Caco-2 (cell line): ENCODE measurements around the gene GPAM. TPM values are rescaled to one million over a fixed set of nuclear protein-coding genes. Genes with fewer than 3 reads are reported as not detected.
"Not testable (repeated sequence)": the region's sequence is repeated elsewhere in the genome, so short reads cannot be mapped to it uniquely, and the experiment has no call there.

Experiments
- BruUV-seq: library from RNA; stranded (reverse); fragments of 400-500 nt; replicated peaks from 2 replicates; lab custom pipeline; 2021; lab: Mats Ljungman, UMichigan
- CTCF ChIA-PET: fragments of 300-600 bp; sonication (Branson Sonifier 250); formaldehyde crosslinking; loops from one replicate; lab custom pipeline; 2022; ENCODE audit warnings: antibody characterized with exemption; lab: Charles Lee
- POLR2A ChIA-PET: fragments of 300-600 bp; sonication (Branson Sonifier 250); formaldehyde crosslinking; loops from one replicate; lab custom pipeline; 2022; ENCODE audit warnings: antibody characterized with exemption; lab: Charles Lee
- DNase-seq, 2 experiments: peaks; one replicate each; pipeline versions ENCODE4 v3.0.0 to v3.0.0-alpha.2; 2020 to 2022
- H3K27me3 ChIP-seq: replicated peaks from 2 replicates; pipeline ENCODE4 v1.6.0; 2011; ENCODE audit warnings: low read length; ENCODE audit not compliant: control insufficient read depth, insufficient read depth
- H3K36me3 ChIP-seq: 2 replicates; pipeline ENCODE4 v1.5.1; 2011; ENCODE audit warnings: low read length; ENCODE audit not compliant: control insufficient read depth, insufficient read depth
- H3K4me1 ChIP-seq: fragments of 250-450 bp; sonication (Bioruptor Pico); 2 replicates; pipeline ENCODE4 v1.5.1; 2020; ENCODE audit warnings: mild to moderate bottlenecking
- H3K4me3 ChIP-seq: 2 replicates; pipeline ENCODE4 v1.5.1; 2011; ENCODE audit warnings: low read depth, mild to moderate bottlenecking, control low read depth, low read length
- H3K9me3 ChIP-seq: fragments of 250-450 bp; sonication (Bioruptor Pico); 2 replicates; pipeline ENCODE4 v1.5.1; 2020; ENCODE audit warnings: mild to moderate bottlenecking, moderate library complexity
- H3K27ac Mint-ChIP-seq: one replicate; pipeline ENCODE4 v1.8.0; 2022; ENCODE audit warnings: mixed read lengths; ENCODE audit not compliant: unreplicated experiment
- H3K27me3 Mint-ChIP-seq: one replicate; pipeline ENCODE4 v1.8.0; 2022; ENCODE audit warnings: mixed read lengths; ENCODE audit not compliant: insufficient read depth, unreplicated experiment
- H3K36me3 Mint-ChIP-seq: one replicate; pipeline ENCODE4 v1.8.0; 2022; ENCODE audit warnings: mild to moderate bottlenecking, mixed read lengths; ENCODE audit not compliant: insufficient read depth, unreplicated experiment
- H3K4me1 Mint-ChIP-seq: one replicate; pipeline ENCODE4 v1.8.0; 2022; ENCODE audit warnings: low read depth, mixed read lengths; ENCODE audit not compliant: unreplicated experiment
- H3K4me3 Mint-ChIP-seq: one replicate; pipeline ENCODE4 v1.8.0; 2022; ENCODE audit warnings: mild to moderate bottlenecking, moderate library complexity, mixed read lengths; ENCODE audit not compliant: unreplicated experiment
- H3K9me3 Mint-ChIP-seq: one replicate; pipeline ENCODE4 v1.8.0; 2022; ENCODE audit warnings: mixed read lengths; ENCODE audit not compliant: unreplicated experiment
- intact Hi-C: fragments of 100-400 bp; cut with micrococcal nuclease; formaldehyde crosslinking; loops from one replicate; pipeline ENCODE4 v1.10.0; 2022; ENCODE audit not compliant: unreplicated experiment
- total RNA-seq: library from RNA; stranded (reverse); gene quantifications from 2 replicates; pipeline ENCODE4 v1.2.3, GENCODE V29; 2022
- TF ChIP-seq, protein P1 (sequence below), 2 experiments: fragments of 200-600 bp in 1 of 2; IDR thresholded peaks; 1 replicate in 1 of 2; 2 replicates in 1 of 2; pipeline versions ENCODE4 v1.5.1 to v1.8.0; 2011 to 2022; ENCODE audit warnings: antibody characterized with exemption in 1 of 2, control low read depth in 1 of 2, inconsistent platforms in 1 of 2, low read depth in 1 of 2, low read length in 1 of 2, mild to moderate bottlenecking in 1 of 2, moderate library complexity in 1 of 2; ENCODE audit not compliant: insufficient read depth in 1 of 2, severe bottlenecking in 1 of 2, unreplicated experiment in 1 of 2

GPAM gene
- total RNA-seq, 1 experiment from 2014 or later, result 44.4 TPM

DNA sequence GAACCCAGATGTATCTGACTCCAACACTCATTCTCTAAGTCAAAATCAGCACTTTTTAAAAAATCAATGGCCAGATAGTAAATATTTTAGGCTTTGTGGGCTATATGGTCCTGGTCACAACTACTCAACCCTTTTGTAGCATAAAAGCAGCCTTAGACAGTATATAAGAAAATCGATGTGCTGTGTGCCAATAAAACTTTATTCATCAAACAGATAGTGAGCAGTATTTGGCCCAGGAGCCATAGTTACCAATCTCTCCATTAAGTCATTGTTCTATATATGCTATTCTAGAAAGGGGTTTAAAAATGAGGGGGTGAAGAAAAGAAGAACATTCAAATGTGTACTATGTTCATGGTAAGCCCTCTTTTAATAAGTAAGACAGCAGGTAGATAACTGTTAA is 18.5 kb upstream of the GPAM start:
- Histone ChIP-seq H3K4me1 (no peaks in the 10 kb centered on the region), H3K9me3 (no peaks in the 10 kb centered on the region), H3K4me3 (no peak overlapping the region), H3K36me3 (no peaks in the 10 kb centered on the region), H3K27me3 (no peaks in the 10 kb centered on the region)
- POLR2A ChIA-PET, result no interaction called here
- Mint-ChIP-seq H3K9me3 (no peaks in the 10 kb centered on the region), H3K4me3 (no peak overlapping the region), H3K36me3 (no peaks in the 10 kb centered on the region), H3K27ac (no peak overlapping the region), H3K4me1 (no peaks in the 10 kb centered on the region), H3K27me3 (no peaks in the 10 kb centered on the region)
- CTCF ChIA-PET, result no interaction called here
- BruUV-seq, result no TSS peak
- DNase-seq, result no peak
- intact Hi-C loops, result no loop called here
- TF ChIP-seq, protein P1, sequence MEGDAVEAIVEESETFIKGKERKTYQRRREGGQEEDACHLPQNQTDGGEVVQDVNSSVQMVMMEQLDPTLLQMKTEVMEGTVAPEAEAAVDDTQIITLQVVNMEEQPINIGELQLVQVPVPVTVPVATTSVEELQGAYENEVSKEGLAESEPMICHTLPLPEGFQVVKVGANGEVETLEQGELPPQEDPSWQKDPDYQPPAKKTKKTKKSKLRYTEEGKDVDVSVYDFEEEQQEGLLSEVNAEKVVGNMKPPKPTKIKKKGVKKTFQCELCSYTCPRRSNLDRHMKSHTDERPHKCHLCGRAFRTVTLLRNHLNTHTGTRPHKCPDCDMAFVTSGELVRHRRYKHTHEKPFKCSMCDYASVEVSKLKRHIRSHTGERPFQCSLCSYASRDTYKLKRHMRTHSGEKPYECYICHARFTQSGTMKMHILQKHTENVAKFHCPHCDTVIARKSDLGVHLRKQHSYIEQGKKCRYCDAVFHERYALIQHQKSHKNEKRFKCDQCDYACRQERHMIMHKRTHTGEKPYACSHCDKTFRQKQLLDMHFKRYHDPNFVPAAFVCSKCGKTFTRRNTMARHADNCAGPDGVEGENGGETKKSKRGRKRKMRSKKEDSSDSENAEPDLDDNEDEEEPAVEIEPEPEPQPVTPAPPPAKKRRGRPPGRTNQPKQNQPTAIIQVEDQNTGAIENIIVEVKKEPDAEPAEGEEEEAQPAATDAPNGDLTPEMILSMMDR (IDR thresholded peaks at IDR 0.05; ENCODE audit: insufficient read depth in 1 of 2, low read depth in 1 of 2, low read length in 1 of 2, severe bottlenecking in 1 of 2, unreplicated experiment in 1 of 2), result no peak

DNA sequence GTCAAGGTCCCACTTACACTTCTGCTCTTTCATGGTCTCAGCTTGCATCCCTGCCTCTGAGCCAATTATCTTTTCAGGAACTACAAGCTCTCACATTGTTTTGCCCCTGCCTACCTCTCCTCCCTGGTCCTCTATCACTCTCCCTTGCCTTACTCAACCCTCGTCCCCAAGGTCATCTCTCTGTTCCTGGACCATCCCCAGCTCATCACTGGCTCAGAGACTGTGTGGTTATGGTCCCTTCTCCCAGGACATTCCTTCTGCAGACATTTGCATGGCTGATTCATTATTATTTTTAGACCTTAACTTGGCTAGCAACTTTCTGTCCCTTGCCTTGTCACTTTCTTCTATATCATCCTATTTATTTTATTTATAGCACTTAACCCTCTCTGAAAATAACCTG is 17.8 kb upstream of the GPAM start:
- no peak for DNase-seq
- Histone ChIP-seq H3K4me3 (no peak overlapping the region), H3K4me1 (no peaks in the 10 kb centered on the region), H3K9me3 (no peaks in the 10 kb centered on the region), H3K36me3 (no peaks in the 10 kb centered on the region), H3K27me3 (no peaks in the 10 kb centered on the region)
- no peaks in the 10 kb centered on the region for H3K9me3 Mint-ChIP-seq
- CTCF ChIA-PET, result no interaction called here
- H3K27ac Mint-ChIP-seq, result no peak overlapping the region
- TF ChIP-seq, protein P1 (IDR thresholded peaks at IDR 0.05; ENCODE audit: insufficient read depth in 1 of 2, low read depth in 1 of 2, low read length in 1 of 2, severe bottlenecking in 1 of 2, unreplicated experiment in 1 of 2), result no peak
- POLR2A ChIA-PET, result no interaction called here
- no peak overlapping the region for H3K4me3 Mint-ChIP-seq
- BruUV-seq, result no TSS peak
- peaks cover 6% of the 10 kb centered on the region for H3K36me3 Mint-ChIP-seq
- intact Hi-C loops, result no loop called here
- H3K4me1 Mint-ChIP-seq, result no peaks in the 10 kb centered on the region
- H3K27me3 Mint-ChIP-seq, result no peaks in the 10 kb centered on the region

DNA sequence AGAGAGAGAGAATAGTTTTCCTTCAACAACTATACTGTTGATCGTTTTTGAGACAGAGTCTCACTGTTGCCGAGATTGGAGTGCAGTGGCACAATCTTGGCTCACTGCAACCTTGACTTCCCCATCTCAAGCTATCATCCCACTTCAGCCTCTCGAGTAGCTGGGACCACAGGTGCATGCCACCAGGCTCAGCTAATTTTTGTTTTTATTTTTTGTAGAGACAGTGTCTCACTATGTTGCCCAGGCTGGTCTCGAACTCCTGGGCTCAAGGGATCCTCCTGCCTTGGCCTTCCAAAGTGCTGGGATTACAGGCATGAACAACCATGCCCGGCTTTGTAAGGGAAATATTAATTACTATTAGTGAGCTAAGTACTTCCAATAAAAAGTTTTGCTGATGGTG is 16.7 kb upstream of the GPAM start:
- H3K36me3 ChIP-seq, H3K36me3 Mint-ChIP-seq, CTCF ChIA-PET, H3K4me1 Mint-ChIP-seq, H3K9me3 ChIP-seq, H3K4me1 ChIP-seq, H3K9me3 Mint-ChIP-seq, intact Hi-C loops, DNase-seq, H3K27me3 Mint-ChIP-seq, H3K4me3 Mint-ChIP-seq, H3K4me3 ChIP-seq, POLR2A ChIA-PET, H3K27ac Mint-ChIP-seq, BruUV-seq, H3K27me3 ChIP-seq: not testable (repeated sequence)

DNA sequence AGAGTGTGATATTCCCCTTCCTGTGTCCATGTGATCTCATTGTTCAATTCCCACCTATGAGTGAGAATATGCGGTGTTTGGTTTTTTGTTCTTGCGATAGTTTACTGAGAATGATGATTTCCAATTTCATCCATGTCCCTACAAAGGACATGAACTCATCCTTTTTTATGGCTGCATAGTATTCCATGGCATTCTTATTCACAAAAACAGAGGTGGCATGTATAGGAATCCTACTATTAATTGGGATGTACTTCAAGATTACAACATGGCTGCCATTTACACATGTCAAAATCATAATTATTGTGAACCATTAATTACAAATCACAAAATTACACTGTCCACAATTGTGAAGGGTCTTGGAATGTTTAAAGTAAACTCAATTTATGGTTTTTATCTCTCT is 14.1 kb upstream of the GPAM start:
- H3K4me3 ChIP-seq, H3K4me1 ChIP-seq, H3K36me3 Mint-ChIP-seq, H3K27me3 Mint-ChIP-seq, H3K9me3 Mint-ChIP-seq, H3K27ac Mint-ChIP-seq, H3K4me1 Mint-ChIP-seq, intact Hi-C loops, H3K36me3 ChIP-seq, BruUV-seq, DNase-seq, CTCF ChIA-PET, H3K4me3 Mint-ChIP-seq, H3K27me3 ChIP-seq, POLR2A ChIA-PET, H3K9me3 ChIP-seq: not testable (repeated sequence)
